ENCODE measurements around the gene C12orf76.

DNA sequence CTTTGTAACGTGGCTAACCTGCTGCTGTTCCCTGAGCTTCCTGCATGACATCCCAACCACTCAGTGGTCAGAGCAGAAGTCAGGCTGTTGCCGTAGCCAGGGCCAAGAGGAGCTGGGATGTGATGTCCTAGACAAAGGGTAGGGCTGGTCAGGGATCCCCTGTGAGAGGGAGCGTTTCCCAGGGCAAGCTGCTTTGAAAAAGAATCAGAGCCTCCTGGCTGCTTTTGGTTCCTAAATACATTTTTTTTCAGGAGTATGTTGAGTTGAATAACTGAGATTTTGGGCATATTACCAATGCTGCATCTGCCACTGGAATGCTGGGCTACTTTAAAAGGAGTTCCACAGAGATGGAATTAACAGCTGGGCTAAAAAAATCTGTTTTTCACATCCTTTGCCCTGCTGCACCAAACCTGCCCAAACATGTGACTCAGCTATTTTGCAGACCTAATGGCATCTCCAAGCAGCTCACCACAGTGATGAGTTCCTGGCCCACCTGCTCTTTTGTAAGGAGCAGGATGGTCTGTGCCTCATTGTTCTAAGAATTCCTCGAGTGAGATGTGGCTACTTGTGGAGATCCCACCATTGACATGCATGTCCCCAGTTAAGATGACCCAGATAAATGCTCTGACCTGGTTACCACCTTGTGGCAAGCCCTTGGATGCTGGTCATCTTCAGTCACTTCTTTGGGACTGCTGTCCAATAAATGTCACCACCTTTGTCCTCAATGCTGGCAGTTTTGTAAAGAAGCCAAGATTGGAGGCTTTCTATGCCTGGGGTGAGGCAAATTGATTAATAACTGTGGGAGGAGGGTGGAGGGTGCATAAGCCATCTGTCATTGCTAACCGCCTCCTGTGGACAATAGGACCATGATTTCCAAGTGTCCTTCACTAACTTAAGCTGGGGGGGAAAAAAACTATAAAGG, 25.0 kb downstream of the C12orf76 start:
- TF ChIP-seq, protein P1, sequence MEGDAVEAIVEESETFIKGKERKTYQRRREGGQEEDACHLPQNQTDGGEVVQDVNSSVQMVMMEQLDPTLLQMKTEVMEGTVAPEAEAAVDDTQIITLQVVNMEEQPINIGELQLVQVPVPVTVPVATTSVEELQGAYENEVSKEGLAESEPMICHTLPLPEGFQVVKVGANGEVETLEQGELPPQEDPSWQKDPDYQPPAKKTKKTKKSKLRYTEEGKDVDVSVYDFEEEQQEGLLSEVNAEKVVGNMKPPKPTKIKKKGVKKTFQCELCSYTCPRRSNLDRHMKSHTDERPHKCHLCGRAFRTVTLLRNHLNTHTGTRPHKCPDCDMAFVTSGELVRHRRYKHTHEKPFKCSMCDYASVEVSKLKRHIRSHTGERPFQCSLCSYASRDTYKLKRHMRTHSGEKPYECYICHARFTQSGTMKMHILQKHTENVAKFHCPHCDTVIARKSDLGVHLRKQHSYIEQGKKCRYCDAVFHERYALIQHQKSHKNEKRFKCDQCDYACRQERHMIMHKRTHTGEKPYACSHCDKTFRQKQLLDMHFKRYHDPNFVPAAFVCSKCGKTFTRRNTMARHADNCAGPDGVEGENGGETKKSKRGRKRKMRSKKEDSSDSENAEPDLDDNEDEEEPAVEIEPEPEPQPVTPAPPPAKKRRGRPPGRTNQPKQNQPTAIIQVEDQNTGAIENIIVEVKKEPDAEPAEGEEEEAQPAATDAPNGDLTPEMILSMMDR (IDR thresholded peaks at IDR 0.05 in 4 of 5, conservative IDR thresholded peaks at IDR 0.05 in 1 of 5), result no peak
- no peak for TF ChIP-seq POLR2A (IDR thresholded peaks at IDR 0.05)
